Left hindlimb (tissue), 1 donor: Measurements from ENCODE around the gene OLFML3.
A peak's percentile ranks its signal among the peaks of the same experiment; 100 is the strongest.
"Not testable (repeated sequence)": the region's sequence is repeated elsewhere in the genome, so short reads cannot be mapped to it uniquely, and the experiment has no call there.

ENCODE experiments used
- DNase-seq: peaks from one replicate; pipeline ENCODE4 v3.0.0-alpha.2; 2018

The OLFML3 gene

GRCh38 chr1:113978863-113979702 lies at the start of gene OLFML3:
OLFML3 (plus strand) TSS chr1:113979474; CDS start chr1:113979517, 43 bp downstream.
- DNase-seq, result peak; percentile 95

- DNase-seq, result peak; percentile 76
These were observed 49.4 kb upstream of the OLFML3 start for GRCh38 chr1:113929750-113930498.

- peak; percentile 63 for DNase-seq
These were observed 48.6 kb upstream of the OLFML3 start for GRCh38 chr1:113930499-113931161.

- DNase-seq, result no peak
These were observed 47.8 kb upstream of the OLFML3 start for GRCh38 chr1:113931451-113931851.

GRCh38 chr1:113934006-113934405 lies 45.3 kb upstream of the OLFML3 start:
- DNase-seq, result no peak

- no peak for DNase-seq
These were observed 44.7 kb upstream of the OLFML3 start for GRCh38 chr1:113934511-113935055.

- DNase-seq, result no peak
These were observed 44.1 kb upstream of the OLFML3 start for GRCh38 chr1:113935176-113935575.

GRCh38 chr1:113935970-113936369 lies 43.3 kb upstream of the OLFML3 start:
- DNase-seq, result no peak

GRCh38 chr1:113937146-113937545 lies 42.1 kb upstream of the OLFML3 start:
- DNase-seq, result no peak

- no peak for DNase-seq
These were observed 41.1 kb upstream of the OLFML3 start for GRCh38 chr1:113938192-113938591.

- DNase-seq, result no peak
These were observed 38.7 kb upstream of the OLFML3 start for GRCh38 chr1:113940365-113941244.

- no peak for DNase-seq
These were observed 38.1 kb upstream of the OLFML3 start for GRCh38 chr1:113941245-113941559.

GRCh38 chr1:113942527-113942926 lies 36.7 kb upstream of the OLFML3 start:
- no peak for DNase-seq

GRCh38 chr1:113943028-113943811 lies 36.1 kb upstream of the OLFML3 start:
- no peak for DNase-seq

- DNase-seq, result no peak
These were observed 33.9 kb upstream of the OLFML3 start for GRCh38 chr1:113945329-113945728.

- no peak for DNase-seq
These were observed 33.2 kb upstream of the OLFML3 start for GRCh38 chr1:113946112-113946511.

- no peak for DNase-seq
These were observed 32.4 kb upstream of the OLFML3 start for GRCh38 chr1:113946678-113947387.

GRCh38 chr1:113947388-113948107 lies 31.7 kb upstream of the OLFML3 start:
- no peak for DNase-seq

GRCh38 chr1:113948151-113948550 lies 31.1 kb upstream of the OLFML3 start:
- not testable (repeated sequence) for DNase-seq

- DNase-seq, result no peak
These were observed 30.3 kb upstream of the OLFML3 start for GRCh38 chr1:113949007-113949406.
